Naive thymus-derived CD4-positive, alpha-beta T cell (primary cell): ENCODE results near the gene FHAD1. TPM values are rescaled to one million over a fixed set of nuclear protein-coding genes. Genes with fewer than 3 reads are reported as not detected.
A peak's percentile ranks its signal among the peaks of the same experiment; 100 is the strongest.
"Not testable (repeated sequence)": the region's sequence is repeated elsewhere in the genome, so short reads cannot be mapped to it uniquely, and the experiment has no call there.

Source experiments
- ATAC-seq: fragments of 150-1000 bp; cut with Tn5 transposase; 2 replicates; pipeline ENCODE4 v1.10.0; 2021; ENCODE audit warnings: mild to moderate bottlenecking, moderate library complexity
- CTCF ChIA-PET: fragments of 350-600 bp; sonication (Branson Sonifier 250); formaldehyde crosslinking; loops from one replicate; lab custom pipeline; 2021; ENCODE audit warnings: antibody characterized with exemption; lab: Charles Lee
- POLR2A ChIA-PET: fragments of 350-600 bp; sonication (Branson Sonifier 250); formaldehyde crosslinking; loops from one replicate; lab custom pipeline; 2021; ENCODE audit warnings: antibody characterized with exemption, inconsistent platforms; lab: Charles Lee
- DNase-seq, 9 donors: peaks; one replicate each; pipeline versions ENCODE4 v3.0.0 to v3.0.0-alpha.2; 2020 to 2022; ENCODE audit warnings: mixed read lengths in 1 of 9
- H3K27ac ChIP-seq: one replicate; pipeline ENCODE4 v1.7.0; 2013; ENCODE audit warnings: mild to moderate bottlenecking, low read depth, low read length, moderate library complexity
- H3K27me3 ChIP-seq, 2 donors: one replicate each; pipeline ENCODE4 v1.7.0; 2013; ENCODE audit warnings: low read length in 2 of 2, mild to moderate bottlenecking in 2 of 2, moderate library complexity in 2 of 2; ENCODE audit not compliant: control insufficient read depth in 2 of 2, insufficient read depth in 2 of 2
- H3K36me3 ChIP-seq, 3 experiments: 1 replicate in 2 of 3; 2 replicates in 1 of 3; pipeline ENCODE4 v1.7.0; 2013; ENCODE audit warnings: low read length in 3 of 3, mild to moderate bottlenecking in 3 of 3, moderate library complexity in 1 of 3; ENCODE audit not compliant: insufficient read depth in 3 of 3, control insufficient read depth in 2 of 3
- H3K4me1 ChIP-seq, 2 donors: one replicate each; pipeline ENCODE4 v1.7.0; 2013; ENCODE audit warnings: low read length in 2 of 2, mild to moderate bottlenecking in 2 of 2, moderate library complexity in 1 of 2; ENCODE audit not compliant: control insufficient read depth in 2 of 2, insufficient read depth in 2 of 2
- H3K4me3 ChIP-seq: 2 replicates; pipeline ENCODE4 v1.7.0; 2013; ENCODE audit warnings: mild to moderate bottlenecking, low read length
- H3K9me3 ChIP-seq, 3 experiments: 1 replicate in 2 of 3; 2 replicates in 1 of 3; pipeline ENCODE4 v1.7.0; 2013; ENCODE audit warnings: low read length in 3 of 3; ENCODE audit not compliant: control insufficient read depth in 2 of 3
- H3K27ac Mint-ChIP-seq, 9 donors: one replicate each; pipeline ENCODE4 v1.8.0; 2020 to 2022; ENCODE audit warnings: mixed read lengths in 9 of 9, mild to moderate bottlenecking in 8 of 9, moderate library complexity in 5 of 9, inconsistent platforms in 2 of 9
- H3K27me3 Mint-ChIP-seq, 5 donors: one replicate each; pipeline ENCODE4 v1.8.0; 2021 to 2022; ENCODE audit warnings: mixed read lengths in 5 of 5, mild to moderate bottlenecking in 1 of 5
- H3K36me3 Mint-ChIP-seq, 5 donors: one replicate each; pipeline ENCODE4 v1.8.0; 2020 to 2022; ENCODE audit warnings: mixed read lengths in 5 of 5, mild to moderate bottlenecking in 3 of 5, inconsistent platforms in 1 of 5
- H3K4me1 Mint-ChIP-seq, 7 donors: one replicate each; pipeline ENCODE4 v1.8.0; 2020 to 2022; ENCODE audit warnings: mixed read lengths in 7 of 7, mild to moderate bottlenecking in 3 of 7, inconsistent platforms in 1 of 7
- H3K4me3 Mint-ChIP-seq, 10 donors: one replicate each; pipeline ENCODE4 v1.8.0; 2020 to 2022; ENCODE audit warnings: mild to moderate bottlenecking in 10 of 10, mixed read lengths in 10 of 10, moderate library complexity in 6 of 10, inconsistent platforms in 2 of 10
- H3K9me3 Mint-ChIP-seq, 11 donors: one replicate each; pipeline ENCODE4 v1.8.0; 2020 to 2022; ENCODE audit warnings: mixed read lengths in 11 of 11, mild to moderate bottlenecking in 4 of 11, inconsistent platforms in 1 of 11, moderate library complexity in 1 of 11
- intact Hi-C, 2 donors: fragments of 100-400 bp; cut with micrococcal nuclease; formaldehyde crosslinking; loops; one replicate each; pipeline ENCODE4 v1.15.1; 2023
- polyA plus RNA-seq, 2 donors: library from polyadenylated mRNA; unstranded; fragments of 300-500 nt; fragmentation: Illumina TruSeq; gene quantifications; one replicate each; pipeline ENCODE4 v1.2.3, GENCODE V29; 2021
- total RNA-seq, 6 experiments: library from RNA in 5 of 6; stranded (reverse) in 5 of 6; gene quantifications; 1 replicate in 5 of 6; 2 replicates in 1 of 6; pipeline ENCODE4 v1.2.3 and lab custom pipeline; 2021 to 2026

Gene FHAD1
- total and polyA plus RNA-seq, 7 experiments from 2014 or later = 0.19 to 1.1 TPM; not detected in 5

- peaks cover 0 to 5% (median 0%) of the 10 kb centered on the region in 11 donors for H3K9me3 Mint-ChIP-seq
- CTCF ChIA-PET = interaction anchor here (0.8 kb wide), 1 partner anchor 10 kb away, joined by 3 read pairs; no protein-coding TSS in a partner anchor
Measured at GRCh38 chr1:15299179-15299578, 52.2 kb downstream of the FHAD1 start.

GRCh38 chr1:15299806-15300205 is 52.8 kb downstream of the FHAD1 start:
- ATAC-seq (no peak), DNase-seq (no peak)
- peaks cover 0 to 6% (median 4%) of the 10 kb centered on the region in 5 donors for H3K27me3 Mint-ChIP-seq
- H3K36me3 Mint-ChIP-seq = no peaks in the 10 kb centered on the region
- Histone ChIP-seq H3K4me3 (no peak overlapping the region), H3K27me3 (no peaks in the 10 kb centered on the region), H3K4me1 (peaks cover 0 to 5% of the 10 kb centered on the region in 2 donors), H3K36me3 (no peaks in the 10 kb centered on the region), H3K27ac (no peak overlapping the region), H3K9me3 (no peaks in the 10 kb centered on the region)
- intact Hi-C loops = no loop called here
- peaks cover 0 to 7% (median 4%) of the 10 kb centered on the region in 7 donors for H3K4me1 Mint-ChIP-seq
- peaks cover 0 to 5% (median 0%) of the 10 kb centered on the region in 11 donors for H3K9me3 Mint-ChIP-seq
- no peak overlapping the region for H3K27ac Mint-ChIP-seq
- H3K4me3 Mint-ChIP-seq = no peak overlapping the region
- ChIA-PET POLR2A (no interaction called here), CTCF (interaction anchor here (0.8 to 1.0 kb wide), 2 partner anchors 9 to 24 kb away, joined by 3 read pairs; no protein-coding TSS in a partner anchor)

More at GRCh38 chr1:15299179-15299578, 52.2 kb downstream of the FHAD1 start:
- Histone ChIP-seq H3K27me3 (no peaks in the 10 kb centered on the region), H3K36me3 (no peaks in the 10 kb centered on the region), H3K4me1 (peaks cover 0 to 5% of the 10 kb centered on the region in 2 donors), H3K27ac (no peak overlapping the region), H3K9me3 (no peaks in the 10 kb centered on the region), H3K4me3 (no peak overlapping the region)
- Mint-ChIP-seq H3K4me1 (peaks cover 0 to 7% (median 0%) of the 10 kb centered on the region in 7 donors), H3K36me3 (no peaks in the 10 kb centered on the region), H3K27ac (no peak overlapping the region), H3K27me3 (peaks cover 0 to 5% (median 4%) of the 10 kb centered on the region in 5 donors), H3K4me3 (no peak overlapping the region)
- intact Hi-C loops = no loop called here
- ATAC-seq (no peak), DNase-seq (no peak)
- POLR2A ChIA-PET = no interaction called here

GRCh38 chr1:15303935-15304334 is 56.9 kb downstream of the FHAD1 start:
- Mint-ChIP-seq H3K4me3 (no peak overlapping the region), H3K27ac (no peak overlapping the region), H3K4me1 (peaks cover 0 to 5% (median 0%) of the 10 kb centered on the region in 7 donors), H3K9me3 (peaks cover 0 to 4% (median 0%) of the 10 kb centered on the region in 11 donors), H3K36me3 (no peaks in the 10 kb centered on the region), H3K27me3 (peaks cover 0 to 8% (median 0%) of the 10 kb centered on the region in 5 donors)
- POLR2A ChIA-PET = no interaction called here
- no peak for ATAC-seq
- CTCF ChIA-PET = interaction anchor here (1.2 to 1.6 kb wide), 3 partner anchors 128 to 175 kb away, joined by 3 to 5 read pairs (median 3); no protein-coding TSS in a partner anchor
- Histone ChIP-seq H3K4me3 (no peak overlapping the region), H3K27me3 (no peaks in the 10 kb centered on the region), H3K27ac (no peak overlapping the region), H3K4me1 (no peaks in the 10 kb centered on the region), H3K36me3 (no peaks in the 10 kb centered on the region), H3K9me3 (no peaks in the 10 kb centered on the region)
- intact Hi-C loops = loop anchor here (1.0 kb wide), 1 partner anchor 176 kb away; no protein-coding TSS in a partner anchor
- no peak for DNase-seq

GRCh38 chr1:15304708-15305467 is 57.9 kb downstream of the FHAD1 start:
- Mint-ChIP-seq H3K36me3 (no peaks in the 10 kb centered on the region), H3K27me3 (peaks cover 0 to 4% (median 0%) of the 10 kb centered on the region in 5 donors), H3K4me1 (peaks cover 0 to 5% (median 0%) of the 10 kb centered on the region in 7 donors), H3K4me3 (peak overlapping the region in 1 of 10 donors; percentile 5), H3K27ac (no peak overlapping the region), H3K9me3 (peaks cover 0 to 4% (median 0%) of the 10 kb centered on the region in 11 donors)
- CTCF ChIA-PET = interaction anchor here (0.7 to 1.6 kb wide), 5 partner anchors 19 to 178 kb away, joined by 3 to 5 read pairs (median 3); no protein-coding TSS in a partner anchor
- Histone ChIP-seq H3K4me1 (no peaks in the 10 kb centered on the region), H3K27ac (no peak overlapping the region), H3K27me3 (no peaks in the 10 kb centered on the region), H3K4me3 (no peak overlapping the region), H3K36me3 (no peaks in the 10 kb centered on the region), H3K9me3 (no peaks in the 10 kb centered on the region)
- intact Hi-C loops = loop anchor here (1.0 kb wide), 1 partner anchor 177 kb away; no protein-coding TSS in a partner anchor
- POLR2A ChIA-PET = no interaction called here
- ATAC-seq (peak; percentile 58), DNase-seq (peak; percentile 3 to 73 (median 45))

GRCh38 chr1:15305468-15305770 is 58.4 kb downstream of the FHAD1 start:
- ChIA-PET POLR2A (no interaction called here), CTCF (interaction anchor here (0.7 to 1.6 kb wide), 4 partner anchors 18 to 178 kb away, joined by 3 to 5 read pairs (median 3); no protein-coding TSS in a partner anchor)
- intact Hi-C loops = no loop called here

GRCh38 chr1:15306352-15306751 is 59.3 kb downstream of the FHAD1 start:
- DNase-seq, H3K36me3 ChIP-seq, intact Hi-C loops, POLR2A ChIA-PET, H3K36me3 Mint-ChIP-seq, H3K27ac Mint-ChIP-seq, CTCF ChIA-PET, ATAC-seq, H3K4me1 Mint-ChIP-seq, H3K27ac ChIP-seq, H3K27me3 ChIP-seq, H3K4me1 ChIP-seq, H3K9me3 Mint-ChIP-seq, H3K9me3 ChIP-seq, H3K27me3 Mint-ChIP-seq, H3K4me3 ChIP-seq, H3K4me3 Mint-ChIP-seq: not testable (repeated sequence)

More at GRCh38 chr1:15305468-15305770, 58.4 kb downstream of the FHAD1 start:
- ATAC-seq = no peak
- Mint-ChIP-seq H3K4me1 (peaks cover 0 to 5% (median 0%) of the 10 kb centered on the region in 7 donors), H3K27ac (no peak overlapping the region), H3K9me3 (peaks cover 0 to 4% (median 0%) of the 10 kb centered on the region in 11 donors), H3K27me3 (peaks cover 0 to 4% (median 0%) of the 10 kb centered on the region in 5 donors), H3K4me3 (no peak overlapping the region), H3K36me3 (no peaks in the 10 kb centered on the region)
- Histone ChIP-seq H3K27ac (no peak overlapping the region), H3K4me3 (no peak overlapping the region), H3K4me1 (no peaks in the 10 kb centered on the region), H3K36me3 (no peaks in the 10 kb centered on the region), H3K27me3 (no peaks in the 10 kb centered on the region), H3K9me3 (no peaks in the 10 kb centered on the region)
- DNase-seq = no peak
